DOHH2 (cell line): ENCODE results near the gene TMOD4.

Source experiments
- EZH2phosphoT487 ChIP-seq: fragments of 200-600 bp; sonication (generic); IDR thresholded peaks from 2 replicates; pipeline ENCODE4 v1.6.1; 2017; ENCODE audit warnings: borderline replicate concordance, mild to moderate bottlenecking, antibody characterized with exemption, low read length, moderate library complexity, mixed read lengths
- TF ChIP-seq, protein P1 (sequence below): fragments of 200-600 bp; sonication (generic); IDR thresholded peaks from one replicate; pipeline ENCODE4 v1.5.1; 2014; ENCODE audit warnings: antibody characterized with exemption, mild to moderate bottlenecking, low read depth, low read length; ENCODE audit not compliant: poor library complexity, severe bottlenecking

DNA sequence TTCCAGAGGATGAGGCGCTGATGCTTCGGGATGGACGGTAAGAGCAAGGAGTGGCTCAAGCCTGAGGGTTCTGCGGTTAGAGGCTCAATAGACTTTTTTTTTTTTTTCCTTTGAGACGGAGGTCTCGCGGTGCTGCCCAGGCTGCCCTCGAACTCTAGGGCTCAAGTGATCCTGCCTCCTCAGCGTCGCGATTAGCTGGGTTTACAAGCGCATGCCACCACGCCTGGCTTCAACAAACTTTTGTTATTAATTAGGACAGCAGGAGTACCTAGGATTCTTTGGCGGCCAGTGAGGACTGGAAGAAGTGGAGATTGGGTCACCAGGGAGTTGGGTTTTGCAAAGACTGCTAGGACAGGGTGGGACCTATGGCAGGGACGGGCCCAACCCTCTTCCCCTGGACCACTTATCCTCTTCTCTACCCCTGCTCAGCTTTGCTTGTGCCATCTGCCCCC is 9.2 kb downstream of the TMOD4 start:
- TF ChIP-seq, protein P1, sequence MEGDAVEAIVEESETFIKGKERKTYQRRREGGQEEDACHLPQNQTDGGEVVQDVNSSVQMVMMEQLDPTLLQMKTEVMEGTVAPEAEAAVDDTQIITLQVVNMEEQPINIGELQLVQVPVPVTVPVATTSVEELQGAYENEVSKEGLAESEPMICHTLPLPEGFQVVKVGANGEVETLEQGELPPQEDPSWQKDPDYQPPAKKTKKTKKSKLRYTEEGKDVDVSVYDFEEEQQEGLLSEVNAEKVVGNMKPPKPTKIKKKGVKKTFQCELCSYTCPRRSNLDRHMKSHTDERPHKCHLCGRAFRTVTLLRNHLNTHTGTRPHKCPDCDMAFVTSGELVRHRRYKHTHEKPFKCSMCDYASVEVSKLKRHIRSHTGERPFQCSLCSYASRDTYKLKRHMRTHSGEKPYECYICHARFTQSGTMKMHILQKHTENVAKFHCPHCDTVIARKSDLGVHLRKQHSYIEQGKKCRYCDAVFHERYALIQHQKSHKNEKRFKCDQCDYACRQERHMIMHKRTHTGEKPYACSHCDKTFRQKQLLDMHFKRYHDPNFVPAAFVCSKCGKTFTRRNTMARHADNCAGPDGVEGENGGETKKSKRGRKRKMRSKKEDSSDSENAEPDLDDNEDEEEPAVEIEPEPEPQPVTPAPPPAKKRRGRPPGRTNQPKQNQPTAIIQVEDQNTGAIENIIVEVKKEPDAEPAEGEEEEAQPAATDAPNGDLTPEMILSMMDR = no peak
- TF ChIP-seq EZH2phosphoT487 = no peak
